ENCODE data around the gene DEF6. TPM values are rescaled to one million over a fixed set of nuclear protein-coding genes. Genes with fewer than 3 reads are reported as not detected.

DEF6 gene
- total RNA-seq, 2 experiments from 2014 or later, result 213 to 216 TPM

DNA sequence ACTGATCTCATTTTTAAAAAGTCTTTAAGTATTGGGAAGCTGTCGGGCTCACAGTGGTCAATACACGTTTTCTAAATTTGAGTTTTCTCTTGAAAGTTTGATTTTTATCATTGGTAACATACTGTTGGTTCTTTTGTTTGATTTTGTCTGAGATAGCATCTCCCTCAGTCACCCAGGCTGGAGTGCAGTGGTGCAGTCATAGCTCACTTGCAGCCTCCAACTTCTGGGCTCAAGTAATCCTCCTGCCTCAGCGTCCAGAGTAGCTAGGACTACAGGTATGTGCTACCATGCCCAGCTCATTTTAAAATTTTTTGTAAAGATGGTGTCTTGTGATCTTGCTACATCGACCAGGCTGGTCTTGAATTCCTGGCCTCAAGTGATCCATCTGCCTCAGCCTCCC is 53.8 kb downstream of the DEF6 start:
- Mint-ChIP-seq H3K36me3 (peaks cover 69% of the 10 kb centered on the region), H3K4me1 (peaks cover 30% of the 10 kb centered on the region), H3K9me3 (no peaks in the 10 kb centered on the region), H3K27ac (no peak overlapping the region), H3K27me3 (no peaks in the 10 kb centered on the region), H3K4me3 (no peak overlapping the region)
- POLR2A ChIA-PET, result no interaction called here
- ATAC-seq (ENCODE audit: low read depth) (no peak), DNase-seq (no peak)

GRCh38 chr6:35352735-35353134 is 55.1 kb downstream of the DEF6 start:
- Mint-ChIP-seq H3K27me3 (no peaks in the 10 kb centered on the region), H3K36me3 (peaks cover 78% of the 10 kb centered on the region), H3K4me3 (no peak overlapping the region), H3K27ac (no peak overlapping the region), H3K9me3 (no peaks in the 10 kb centered on the region), H3K4me1 (peaks cover 25% of the 10 kb centered on the region)
- ATAC-seq (ENCODE audit: low read depth), result no peak
- POLR2A ChIA-PET, result no interaction called here
- no peak for DNase-seq

DNA sequence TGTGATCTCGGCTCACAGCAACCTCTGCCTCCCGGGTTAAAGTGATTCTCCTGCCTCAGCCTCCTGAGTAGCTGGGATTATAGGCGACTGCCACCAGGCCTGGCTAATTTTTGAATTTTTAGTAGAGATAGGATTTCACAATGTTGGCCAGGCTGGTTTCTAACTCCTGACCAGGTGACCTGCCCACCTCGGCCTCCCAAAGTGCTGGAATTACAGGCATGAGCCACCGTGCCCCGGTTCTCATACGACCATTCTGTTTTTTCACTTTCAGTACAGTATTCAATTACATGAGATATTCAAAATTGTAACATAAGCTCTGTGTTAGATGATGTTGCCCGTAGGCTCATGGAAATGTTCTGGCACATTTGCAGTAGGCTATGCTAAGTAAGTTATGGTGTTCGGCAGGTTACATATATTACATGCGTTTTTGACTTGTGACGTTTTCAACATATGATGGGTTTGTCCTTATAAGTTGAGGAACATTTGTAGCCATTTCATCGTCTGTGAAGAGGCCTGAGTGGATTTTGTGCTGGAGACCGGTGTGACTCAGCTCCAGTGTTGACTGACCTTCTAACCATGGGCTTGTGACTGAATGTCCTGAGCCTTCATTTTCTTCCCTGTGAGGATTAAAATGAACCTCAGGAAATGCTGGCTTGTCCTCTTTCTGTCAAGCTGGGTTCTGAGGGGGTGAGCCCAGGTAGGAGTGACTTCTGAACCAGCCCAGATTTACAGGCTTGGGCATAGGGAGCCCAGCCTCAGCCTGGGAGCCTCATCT is 56.9 kb downstream of the DEF6 start:
- POLR2A ChIA-PET, result no interaction called here
- no peak overlapping the region for H3K27ac Mint-ChIP-seq
- peaks cover 73% of the 10 kb centered on the region for H3K36me3 Mint-ChIP-seq
- H3K9me3 Mint-ChIP-seq, result no peaks in the 10 kb centered on the region
- ATAC-seq (ENCODE audit: low read depth) (no peak), DNase-seq (no peak)
- no peaks in the 10 kb centered on the region for H3K27me3 Mint-ChIP-seq
- H3K4me3 Mint-ChIP-seq, result no peak overlapping the region
- peaks cover 29% of the 10 kb centered on the region for H3K4me1 Mint-ChIP-seq

DNA sequence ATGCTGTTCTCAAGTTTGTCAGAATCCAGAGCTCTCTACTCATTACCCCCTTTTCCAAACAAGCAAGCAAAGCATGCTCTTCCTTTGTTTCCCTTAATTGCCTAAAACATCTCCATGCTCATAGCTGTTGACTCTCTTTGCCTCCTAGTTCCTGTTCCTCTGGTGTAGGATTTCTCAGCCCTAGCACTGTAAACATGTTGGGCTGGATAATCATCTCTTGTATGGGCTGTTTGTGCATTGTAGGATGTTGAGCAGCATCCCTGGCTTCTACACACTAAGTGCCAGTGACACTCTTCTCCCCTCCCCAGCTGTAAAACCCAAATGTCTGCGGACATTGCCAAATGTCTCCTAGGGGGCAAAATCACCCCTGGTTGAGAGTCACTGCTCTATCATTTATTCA is 58.8 kb downstream of the DEF6 start:
- ATAC-seq (ENCODE audit: low read depth) (no peak), DNase-seq (no peak)
- peaks cover 23% of the 10 kb centered on the region for H3K4me1 Mint-ChIP-seq
- no peak overlapping the region for H3K4me3 Mint-ChIP-seq
- no peaks in the 10 kb centered on the region for H3K27me3 Mint-ChIP-seq
- no peaks in the 10 kb centered on the region for H3K9me3 Mint-ChIP-seq
- peaks cover 55% of the 10 kb centered on the region for H3K36me3 Mint-ChIP-seq
- POLR2A ChIA-PET, result interaction anchor here (0.5 kb wide), 2 partner anchors 1246 to 1475 kb away, joined by 5 read pairs; no protein-coding TSS in a partner anchor
- H3K27ac Mint-ChIP-seq, result no peak overlapping the region

DNA sequence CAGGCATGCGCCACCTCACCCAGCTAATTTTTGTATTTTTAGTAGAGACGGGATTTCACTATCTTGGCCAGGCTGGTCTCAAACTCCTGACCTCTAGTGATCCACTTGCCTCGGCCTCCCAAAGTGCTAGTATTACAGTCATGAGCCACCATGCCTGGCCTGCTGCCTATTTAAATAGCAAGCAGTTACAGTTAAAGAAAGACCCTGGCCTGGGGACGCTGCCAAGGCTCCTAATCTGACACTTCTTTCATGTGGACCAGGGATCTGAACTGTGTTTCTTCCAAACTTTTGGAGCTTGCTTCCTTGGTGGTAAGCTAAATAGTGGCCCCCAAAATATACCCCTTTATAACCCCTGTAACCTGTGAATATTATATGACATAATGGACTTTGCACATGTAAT is 60.1 kb downstream of the DEF6 start:
- POLR2A ChIA-PET, result no interaction called here
- H3K36me3 Mint-ChIP-seq, result peaks cover 44% of the 10 kb centered on the region
- DNase-seq, result no peak
- H3K27ac Mint-ChIP-seq, result no peak overlapping the region
- H3K27me3 Mint-ChIP-seq, result no peaks in the 10 kb centered on the region
- H3K9me3 Mint-ChIP-seq, result no peaks in the 10 kb centered on the region
- no peak overlapping the region for H3K4me3 Mint-ChIP-seq
- peaks cover 28% of the 10 kb centered on the region for H3K4me1 Mint-ChIP-seq
- ATAC-seq (ENCODE audit: low read depth), result no peak

DNA sequence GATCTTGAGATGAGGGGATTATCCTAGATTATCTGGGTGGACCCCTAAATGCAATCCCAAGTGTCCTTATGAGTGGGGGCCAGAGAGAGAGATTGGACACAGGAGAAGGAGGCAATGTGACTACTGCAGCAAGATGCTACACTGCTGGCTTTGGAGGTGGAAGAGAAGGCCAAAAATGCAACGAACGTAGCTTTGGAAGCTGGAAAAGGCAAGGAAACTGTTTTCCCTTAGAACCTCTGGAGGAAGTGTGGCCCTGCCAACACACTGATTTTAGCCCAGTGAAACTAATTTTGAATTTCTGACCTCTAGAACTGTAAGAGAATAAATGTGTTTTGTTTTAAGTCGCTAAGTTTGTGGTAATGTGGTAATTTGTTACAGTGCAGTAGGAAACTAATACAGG is 60.5 kb downstream of the DEF6 start:
- peaks cover 40% of the 10 kb centered on the region for H3K36me3 Mint-ChIP-seq
- POLR2A ChIA-PET, result no interaction called here
- H3K4me1 Mint-ChIP-seq, result peaks cover 28% of the 10 kb centered on the region

GRCh38 chr6:35359346-35359743 is 61.7 kb downstream of the DEF6 start:
- H3K27me3 Mint-ChIP-seq, result no peaks in the 10 kb centered on the region
- no peak overlapping the region for H3K4me3 Mint-ChIP-seq
- peak overlapping the region; percentile 26 for H3K27ac Mint-ChIP-seq
- H3K9me3 Mint-ChIP-seq, result no peaks in the 10 kb centered on the region
- H3K36me3 Mint-ChIP-seq, result peaks cover 35% of the 10 kb centered on the region
- H3K4me1 Mint-ChIP-seq, result peaks cover 30% of the 10 kb centered on the region
- POLR2A ChIA-PET, result no interaction called here
- ATAC-seq (ENCODE audit: low read depth), result no peak
- DNase-seq, result no peak

More for the DNA sequence above, 60.5 kb downstream of the DEF6 start:
- peak overlapping the region; percentile 14 for H3K27ac Mint-ChIP-seq
- no peak for DNase-seq
- H3K27me3 Mint-ChIP-seq, result no peaks in the 10 kb centered on the region
- H3K9me3 Mint-ChIP-seq, result no peaks in the 10 kb centered on the region
- ATAC-seq (ENCODE audit: low read depth), result no peak
- H3K4me3 Mint-ChIP-seq, result no peak overlapping the region

GRCh38 chr6:35359744-35360348 is 62.2 kb downstream of the DEF6 start:
- POLR2A ChIA-PET, result no interaction called here
- H3K4me1 Mint-ChIP-seq, result peaks cover 29% of the 10 kb centered on the region
- DNase-seq, result no peak
- H3K27ac Mint-ChIP-seq, result peak overlapping the region; percentile 47
- H3K36me3 Mint-ChIP-seq, result peaks cover 31% of the 10 kb centered on the region
- no peak for ATAC-seq (ENCODE audit: low read depth)
- no peaks in the 10 kb centered on the region for H3K9me3 Mint-ChIP-seq
- no peaks in the 10 kb centered on the region for H3K27me3 Mint-ChIP-seq
- H3K4me3 Mint-ChIP-seq, result no peak overlapping the region

DNA sequence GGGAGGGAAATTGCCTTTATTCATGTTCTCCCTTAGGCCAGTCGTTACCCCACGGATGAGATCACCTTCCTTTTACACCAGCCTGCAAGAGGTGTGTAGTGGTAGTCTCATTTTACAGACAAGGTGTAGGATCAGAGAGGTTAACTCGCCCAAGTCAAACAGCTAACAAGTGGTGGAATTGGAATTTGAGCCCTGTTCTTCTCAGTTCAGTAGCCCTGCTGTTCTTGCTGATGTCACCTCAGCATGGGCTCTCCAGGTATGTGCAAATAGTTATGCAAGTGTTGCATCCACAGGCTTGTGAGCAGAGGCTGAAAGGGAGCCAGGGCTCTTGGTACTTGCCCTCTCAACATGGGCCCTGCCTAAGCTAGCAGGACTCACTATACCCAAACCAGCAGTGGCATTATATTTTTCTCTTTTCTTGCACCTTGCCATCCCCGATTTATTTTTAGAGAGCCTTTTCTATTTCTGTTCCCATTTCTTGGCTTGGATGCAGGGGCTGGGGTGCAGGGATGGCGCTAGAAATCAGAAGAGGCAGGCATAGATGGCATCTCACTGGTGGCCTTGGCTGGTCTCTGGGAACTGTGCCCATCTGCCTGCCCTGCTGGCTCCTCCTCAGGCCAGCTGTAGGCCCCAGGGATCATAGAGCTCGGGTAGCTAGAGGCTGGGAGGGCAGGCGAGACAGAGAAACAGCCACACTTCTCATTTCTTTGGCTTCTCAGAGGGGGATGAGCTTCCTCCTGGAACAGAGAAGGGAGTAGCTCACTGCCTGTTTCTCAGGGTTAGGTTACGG is 62.9 kb downstream of the DEF6 start:
- H3K36me3 Mint-ChIP-seq, result peaks cover 31% of the 10 kb centered on the region
- POLR2A ChIA-PET, result no interaction called here
- H3K27ac Mint-ChIP-seq, result peak overlapping the region; percentile 55
- H3K4me3 Mint-ChIP-seq, result no peak overlapping the region
- no peaks in the 10 kb centered on the region for H3K27me3 Mint-ChIP-seq
- DNase-seq (no peak), ATAC-seq (ENCODE audit: low read depth) (no peak)
- no peaks in the 10 kb centered on the region for H3K9me3 Mint-ChIP-seq
- H3K4me1 Mint-ChIP-seq, result peaks cover 29% of the 10 kb centered on the region

GRCh38 chr6:35362200-35362599 is 64.6 kb downstream of the DEF6 start:
- Mint-ChIP-seq H3K4me3 (no peak overlapping the region), H3K4me1 (peaks cover 31% of the 10 kb centered on the region)

DNA sequence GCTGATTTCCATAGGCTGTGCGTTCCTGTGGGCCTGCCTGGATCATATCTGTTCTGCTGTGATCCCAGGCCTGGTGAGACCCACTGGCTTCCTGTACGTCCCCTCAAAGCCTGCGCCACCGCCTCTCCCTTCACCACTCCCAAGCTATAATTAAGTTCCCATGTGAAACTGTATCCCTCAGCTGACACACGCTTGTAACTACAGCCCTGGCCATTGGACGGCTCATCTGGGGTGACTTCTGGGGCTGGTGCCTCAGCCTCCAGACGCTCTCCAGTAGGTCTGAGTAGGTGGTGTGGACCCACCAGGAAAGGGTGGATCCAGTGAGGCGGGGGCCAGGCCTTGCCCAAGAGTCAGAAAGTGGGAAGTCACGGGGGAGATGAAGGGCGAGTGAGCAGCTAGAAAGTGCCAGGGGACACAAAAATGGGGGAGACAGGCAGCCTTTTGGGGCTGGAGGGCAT is 65.7 kb downstream of the DEF6 start:
- no peak for ATAC-seq (ENCODE audit: low read depth)
- peaks cover 20% of the 10 kb centered on the region for H3K36me3 Mint-ChIP-seq
- H3K27ac Mint-ChIP-seq, result no peak overlapping the region
- POLR2A ChIA-PET, result no interaction called here
- peaks cover 32% of the 10 kb centered on the region for H3K4me1 Mint-ChIP-seq
- DNase-seq, result no peak
- H3K4me3 Mint-ChIP-seq, result no peak overlapping the region
- no peaks in the 10 kb centered on the region for H3K9me3 Mint-ChIP-seq
- H3K27me3 Mint-ChIP-seq, result no peaks in the 10 kb centered on the region

More at GRCh38 chr6:35362200-35362599, 64.6 kb downstream of the DEF6 start:
- H3K9me3 Mint-ChIP-seq, result no peaks in the 10 kb centered on the region
- no peaks in the 10 kb centered on the region for H3K27me3 Mint-ChIP-seq
- no peak for ATAC-seq (ENCODE audit: low read depth)
- peaks cover 26% of the 10 kb centered on the region for H3K36me3 Mint-ChIP-seq
- H3K27ac Mint-ChIP-seq, result no peak overlapping the region
- POLR2A ChIA-PET, result no interaction called here
- no peak for DNase-seq

GRCh38 chr6:35365594-35366203 is 68.1 kb downstream of the DEF6 start:
- peak overlapping the region; percentile 3 for H3K27ac Mint-ChIP-seq
- H3K36me3 Mint-ChIP-seq, result peaks cover 25% of the 10 kb centered on the region
- ATAC-seq (ENCODE audit: low read depth) (no peak), DNase-seq (no peak)
- no peak overlapping the region for H3K4me3 Mint-ChIP-seq
- H3K4me1 Mint-ChIP-seq, result peaks cover 46% of the 10 kb centered on the region
- POLR2A ChIA-PET, result interaction anchor here (0.7 kb wide), 2 partner anchors 81 to 795 kb away, joined by 3 to 6 read pairs; no protein-coding TSS in a partner anchor
- H3K9me3 Mint-ChIP-seq, result no peaks in the 10 kb centered on the region
- H3K27me3 Mint-ChIP-seq, result no peaks in the 10 kb centered on the region

DNA sequence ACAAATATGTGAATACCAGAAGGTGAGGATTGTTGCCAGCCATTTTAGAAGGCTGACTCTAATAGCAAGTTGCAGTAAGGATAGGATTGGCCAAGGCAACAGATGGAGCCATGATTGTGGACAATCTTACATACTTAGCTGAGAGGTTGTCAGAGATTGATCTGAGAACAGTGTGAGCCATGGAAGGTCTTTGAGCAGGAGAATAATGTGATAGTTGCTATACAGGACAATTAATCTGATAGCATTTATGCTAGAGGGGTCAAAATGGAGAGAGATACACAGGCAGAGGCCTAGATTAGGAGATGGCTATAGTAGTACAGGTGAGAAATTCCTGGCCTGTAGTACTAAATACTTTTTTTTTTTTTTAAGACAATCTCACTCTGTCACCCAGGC is 68.6 kb downstream of the DEF6 start:
- POLR2A ChIA-PET, result no interaction called here
- Mint-ChIP-seq H3K4me1 (peaks cover 51% of the 10 kb centered on the region), H3K9me3 (no peaks in the 10 kb centered on the region), H3K27ac (no peak overlapping the region), H3K27me3 (no peaks in the 10 kb centered on the region), H3K36me3 (peaks cover 29% of the 10 kb centered on the region), H3K4me3 (no peak overlapping the region)
- no peak for DNase-seq
- no peak for ATAC-seq (ENCODE audit: low read depth)
